H1 (cell line): Measurements from ENCODE around the gene FBXL16. TPM values are rescaled to one million over a fixed set of nuclear protein-coding genes. Genes with fewer than 3 reads are reported as not detected.

Source experiments
- BCL11A ChIP-seq, 2 experiments: IDR thresholded peaks; one replicate each; pipeline ENCODE4 v1.6.1; 2011; ENCODE audit warnings: low read depth in 2 of 2, low read length in 2 of 2, mild to moderate bottlenecking in 2 of 2
- CBX5 ChIP-seq: fragments of 300-800, 300-1000 bp; sonication (generic); IDR thresholded peaks from 2 replicates; pipeline ENCODE4 v1.7.1; 2016; ENCODE audit warnings: antibody characterized with exemption, low read length, low read depth
- CHD7 ChIP-seq: fragments of 300-600 bp; sonication (generic); IDR thresholded peaks from 2 replicates; pipeline ENCODE4 v1.7.1; 2012; ENCODE audit warnings: low read length, moderate library complexity, mild to moderate bottlenecking, inconsistent platforms; ENCODE audit not compliant: insufficient replicate concordance
- E2F6 ChIP-seq: IDR thresholded peaks from 2 replicates; pipeline ENCODE4 v1.6.1; 2012; ENCODE audit warnings: inconsistent platforms
- JUND ChIP-seq: IDR thresholded peaks from 2 replicates; pipeline ENCODE4 v1.6.1; 2011; ENCODE audit warnings: mild to moderate bottlenecking, improper control_type of control experiment, low read length
- MAFK ChIP-seq: IDR thresholded peaks from 2 replicates; pipeline ENCODE4 v1.6.1; 2012; ENCODE audit warnings: low read depth, mild to moderate bottlenecking, improper control_type of control experiment, low read length
- RBBP5 ChIP-seq: IDR thresholded peaks from 2 replicates; pipeline ENCODE4 v1.7.1; 2012; ENCODE audit warnings: low read depth, mild to moderate bottlenecking, inconsistent platforms, low read length, moderate library complexity, borderline replicate concordance
- RFX5 ChIP-seq: IDR thresholded peaks from 2 replicates; pipeline ENCODE4 v1.6.1; 2011; ENCODE audit warnings: low read depth, low read length, improper control_type of control experiment, borderline replicate concordance
- SP1 ChIP-seq: IDR thresholded peaks from 2 replicates; pipeline ENCODE4 v1.6.1; 2011; ENCODE audit warnings: low read depth, low read length
- SUZ12 ChIP-seq: fragments of 200-600 bp; sonication (generic); IDR thresholded peaks from 2 replicates; pipeline ENCODE4 v1.6.1; 2012; ENCODE audit warnings: mild to moderate bottlenecking, inconsistent platforms, low read length, moderate library complexity, mixed read lengths
- ZNF274 ChIP-seq: IDR thresholded peaks from 2 replicates; pipeline ENCODE4 v1.7.0; 2012; ENCODE audit warnings: low read length, borderline replicate concordance; ENCODE audit errors: extremely low read depth
- polyA plus RNA-seq, 7 experiments: library from polyadenylated mRNA; depleted of rRNA in 3 of 7; stranded (reverse) in 5 of 7; unstranded in 2 of 7; fragments of >200 nt in 5 of 7; fragments of 200-250 nt in 2 of 7; gene quantifications; 1 replicate in 5 of 7; 2 replicates in 1 of 7; 4 replicates in 1 of 7; pipeline versions ENCODE4 v1.2.1 to v1.2.3, GENCODE V29; 2011 to 2013; ENCODE audit warnings: missing spikeins in 2 of 7, mixed read lengths in 2 of 7
- total RNA-seq: library from RNA; stranded (reverse); fragmentation: NEBNext Ultra II Directional; extraction: Animal tissue kit (Norgen Biotek cat#: 25700); gene quantifications from 2 replicates; pipeline ENCODE4 v1.2.1, GENCODE V29; 2021

Gene FBXL16
- total and polyA plus RNA-seq, 2 of the 8 experiments (the other 6 are each of a cell fraction or from before 2014, with no cell fraction given) = 12.5 to 12.8 TPM

GRCh38 chr16:749010-749409 lies 43.4 kb upstream of the FBXL16 start (continued):
- TF ChIP-seq CHD7 (no peak), BCL11A (IDR thresholded peaks at IDR 0.05; ENCODE audit: low read depth in 2 of 2, low read length in 2 of 2) (no peak), SP1 (no peak), RFX5 (no peak), MAFK (no peak), ZNF274 (no peak), RBBP5 (no peak), JUND (no peak), SUZ12 (no peak), E2F6 (no peak), CBX5 (no peak)
